Adipocyte (in vitro differentiated cells): ENCODE data around the gene POMP.
A peak's percentile ranks its signal among the peaks of the same experiment; 100 is the strongest.

ENCODE experiments used
- DNase-seq: peaks from one replicate; pipeline ENCODE4 v3.0.0-alpha.2; 2015; ENCODE audit warnings: low read depth
- H3K27me3 ChIP-seq: replicated peaks from 2 replicates; pipeline ENCODE4 v1.7.0; 2013; ENCODE audit warnings: mild to moderate bottlenecking, low read length, moderate library complexity; ENCODE audit not compliant: control insufficient read depth, insufficient read depth
- H3K36me3 ChIP-seq: 2 replicates; pipeline ENCODE4 v1.7.0; 2013; ENCODE audit warnings: low read length, mild to moderate bottlenecking, moderate library complexity; ENCODE audit not compliant: control insufficient read depth, insufficient read depth, severe bottlenecking
- H3K4me1 ChIP-seq: 2 replicates; pipeline ENCODE4 v1.7.0; 2013; ENCODE audit warnings: mild to moderate bottlenecking, low read length, moderate library complexity; ENCODE audit not compliant: control insufficient read depth, insufficient read depth
- H3K4me3 ChIP-seq: 2 replicates; pipeline ENCODE4 v1.7.0; 2013; ENCODE audit warnings: mild to moderate bottlenecking, low read length, moderate library complexity
- H3K9ac ChIP-seq: 2 replicates; pipeline ENCODE4 v1.7.0; 2013; ENCODE audit warnings: mild to moderate bottlenecking, low read length, moderate library complexity
- H3K9me3 ChIP-seq: 2 replicates; pipeline ENCODE4 v1.7.0; 2013; ENCODE audit warnings: mild to moderate bottlenecking, low read length, moderate library complexity; ENCODE audit not compliant: control insufficient read depth

Gene POMP

DNA sequence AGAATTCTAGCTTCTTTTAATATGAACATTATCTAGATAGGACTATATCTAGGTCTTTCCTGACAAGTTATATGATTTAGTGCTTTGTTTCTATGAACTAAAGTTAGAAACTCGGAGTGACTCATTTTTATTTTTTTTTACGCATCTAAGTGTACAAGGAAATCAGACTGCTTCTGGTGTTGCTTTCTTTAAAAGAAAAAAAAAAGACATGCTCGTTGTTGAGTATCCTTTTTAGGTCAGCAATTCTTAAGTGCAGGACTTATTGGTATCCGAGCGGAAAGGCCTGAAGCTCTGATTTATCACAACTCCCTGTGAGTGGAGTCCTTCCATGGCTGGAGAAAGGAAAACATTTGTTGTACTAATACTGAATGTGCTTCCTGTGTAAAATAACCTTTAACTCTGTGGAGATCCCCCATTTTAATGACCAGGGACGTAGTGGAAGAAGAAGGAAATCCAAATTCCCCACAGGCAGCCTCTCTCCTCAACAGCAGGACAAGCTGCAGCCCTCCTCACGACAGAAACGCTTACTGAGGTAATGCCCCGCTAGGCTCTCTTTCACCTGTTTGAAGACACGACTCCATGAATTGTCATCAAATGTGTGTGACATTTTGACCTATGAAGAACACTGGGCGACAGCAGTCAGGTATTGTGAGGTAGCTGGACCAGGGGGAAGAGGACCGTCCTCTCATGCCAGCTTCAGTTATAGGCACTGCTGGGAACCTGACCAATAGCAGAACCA lies 17.9 kb upstream of the POMP start:
- no peak for DNase-seq
- Histone ChIP-seq H3K36me3 (no peaks in the 10 kb centered on the region), H3K27me3 (no peaks in the 10 kb centered on the region)

DNA sequence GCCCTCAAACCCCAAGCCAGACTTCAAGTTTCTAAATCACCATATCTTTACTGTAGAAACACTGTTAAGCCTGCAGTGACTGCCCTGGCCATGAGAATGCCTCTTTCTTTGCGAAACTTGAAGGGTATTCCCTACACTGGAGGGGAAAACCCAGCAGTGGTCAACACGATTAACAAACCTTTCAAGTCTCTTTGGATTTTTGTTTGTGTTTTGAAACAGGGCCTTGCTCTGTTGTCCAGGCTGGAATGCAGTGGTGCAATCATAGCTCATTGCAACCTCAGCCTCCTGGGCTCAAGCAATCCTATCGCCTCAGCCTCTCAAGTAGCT lies 17.4 kb upstream of the POMP start:
- Histone ChIP-seq H3K36me3 (no peaks in the 10 kb centered on the region), H3K9me3 (no peaks in the 10 kb centered on the region), H3K9ac (no peak overlapping the region), H3K4me3 (no peak overlapping the region), H3K27me3 (no peaks in the 10 kb centered on the region), H3K4me1 (peaks cover under 1% of the 10 kb centered on the region)
- peak; percentile 53 for DNase-seq

More for the DNA sequence above, 17.9 kb upstream of the POMP start:
- Histone ChIP-seq H3K9me3 (no peaks in the 10 kb centered on the region), H3K4me1 (peaks cover 6% of the 10 kb centered on the region), H3K4me3 (no peak overlapping the region), H3K9ac (no peak overlapping the region)

- Histone ChIP-seq H3K9ac (no peak overlapping the region), H3K4me3 (no peak overlapping the region), H3K36me3 (no peaks in the 10 kb centered on the region), H3K9me3 (no peaks in the 10 kb centered on the region), H3K27me3 (no peaks in the 10 kb centered on the region), H3K4me1 (peaks cover 16% of the 10 kb centered on the region)
- no peak for DNase-seq
These were observed 8.6 kb upstream of the POMP start for GRCh38 chr13:28650284-28650683.

DNA sequence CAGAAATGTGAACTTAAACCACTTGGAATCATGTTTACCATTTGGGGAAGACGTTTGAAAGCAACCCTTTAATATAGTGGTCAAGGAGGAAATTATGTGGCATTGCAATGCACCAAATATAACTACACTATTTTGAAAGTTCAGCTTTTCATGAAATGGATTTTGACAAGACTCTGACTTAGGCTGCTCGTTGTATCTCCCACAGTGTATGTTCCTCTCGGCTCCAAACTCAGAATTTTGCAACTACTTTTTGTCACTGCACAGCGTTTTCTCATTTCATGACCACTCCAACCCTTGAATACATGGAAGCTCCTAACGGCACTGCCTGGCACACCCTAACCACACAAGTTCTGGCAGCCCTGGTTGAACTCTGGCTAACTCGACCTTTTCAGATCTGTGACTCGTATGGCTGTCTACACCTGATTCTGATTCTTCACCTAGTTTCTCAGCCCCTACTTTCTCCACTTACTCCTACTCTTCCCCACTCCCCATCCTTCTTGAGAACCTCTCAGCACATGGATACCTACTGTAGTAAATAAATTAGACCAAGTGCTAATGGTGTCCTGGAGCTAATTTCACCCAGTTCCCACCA lies 7.0 kb upstream of the POMP start:
- no peak overlapping the region for H3K4me3 ChIP-seq
- H3K9ac ChIP-seq = no peak overlapping the region
- H3K27me3 ChIP-seq = no peaks in the 10 kb centered on the region
- no peaks in the 10 kb centered on the region for H3K9me3 ChIP-seq
- DNase-seq = no peak
- H3K4me1 ChIP-seq = peaks cover 24% of the 10 kb centered on the region
- no peaks in the 10 kb centered on the region for H3K36me3 ChIP-seq

GRCh38 chr13:28653111-28653510 lies 5.8 kb upstream of the POMP start:
- Histone ChIP-seq H3K36me3 (no peaks in the 10 kb centered on the region), H3K4me1 (peaks cover 33% of the 10 kb centered on the region), H3K27me3 (no peaks in the 10 kb centered on the region), H3K9ac (no peak overlapping the region), H3K4me3 (no peak overlapping the region), H3K9me3 (no peaks in the 10 kb centered on the region)
- no peak for DNase-seq

GRCh38 chr13:28654276-28654675 lies 4.7 kb upstream of the POMP start:
- Histone ChIP-seq H3K9me3 (no peaks in the 10 kb centered on the region), H3K27me3 (no peaks in the 10 kb centered on the region)
- DNase-seq = peak; percentile 88

DNA sequence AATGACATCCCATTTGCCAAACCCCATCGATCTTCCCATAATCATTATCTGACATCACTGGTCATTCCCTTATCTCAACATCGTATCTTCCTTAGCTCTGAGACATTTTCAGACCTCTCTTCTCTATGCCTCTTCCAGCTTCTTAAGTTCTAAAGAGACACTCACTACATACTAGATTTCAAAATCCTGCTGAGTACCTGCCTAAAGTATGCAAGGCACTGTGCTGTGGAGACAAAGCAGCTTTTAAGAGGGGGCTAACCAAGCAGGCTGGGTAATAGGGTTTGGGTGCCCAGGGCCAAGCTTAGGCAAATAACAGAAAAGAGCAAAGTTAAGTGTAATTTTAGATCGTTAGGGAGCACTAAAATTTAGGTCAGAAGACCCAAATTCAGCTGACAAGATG lies 3.4 kb upstream of the POMP start:
- peak; percentile 80 for DNase-seq
- Histone ChIP-seq H3K4me1 (peaks cover 40% of the 10 kb centered on the region), H3K27me3 (no peaks in the 10 kb centered on the region), H3K9me3 (no peaks in the 10 kb centered on the region), H3K9ac (peak overlapping the region; percentile 39), H3K36me3 (peaks cover 2% of the 10 kb centered on the region), H3K4me3 (no peak overlapping the region)

More at GRCh38 chr13:28654276-28654675, 4.7 kb upstream of the POMP start:
- no peak overlapping the region for H3K9ac ChIP-seq
- H3K36me3 ChIP-seq = no peaks in the 10 kb centered on the region
- H3K4me3 ChIP-seq = no peak overlapping the region
- H3K4me1 ChIP-seq = peaks cover 33% of the 10 kb centered on the region

- Histone ChIP-seq H3K4me3 (peak overlapping the region; percentile 97), H3K36me3 (peaks cover 25% of the 10 kb centered on the region), H3K27me3 (no peaks in the 10 kb centered on the region), H3K4me1 (peaks cover 58% of the 10 kb centered on the region), H3K9ac (peak overlapping the region; percentile 98), H3K9me3 (no peaks in the 10 kb centered on the region)
- DNase-seq = peak; percentile 48
These were observed 969 bp upstream of the POMP start for GRCh38 chr13:28657784-28658538.

DNA sequence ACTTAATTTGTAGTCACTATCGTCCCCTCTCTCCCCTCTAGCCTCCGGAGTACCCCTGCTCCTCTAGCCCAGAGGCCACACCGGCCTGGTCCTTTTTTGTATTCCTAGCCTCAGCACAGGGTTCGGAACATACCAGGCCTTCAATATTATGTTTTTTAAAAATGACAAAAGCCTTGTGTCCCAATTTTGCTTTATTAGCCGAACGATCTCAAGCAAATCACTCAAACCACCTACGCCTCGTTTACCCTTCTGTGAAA lies 463 bp upstream of the POMP start:
- no peak for DNase-seq
- H3K4me1 ChIP-seq = peaks cover 57% of the 10 kb centered on the region
- peak overlapping the region; percentile 98 for H3K9ac ChIP-seq
- H3K4me3 ChIP-seq = peak overlapping the region; percentile 97
- no peaks in the 10 kb centered on the region for H3K9me3 ChIP-seq
- no peaks in the 10 kb centered on the region for H3K27me3 ChIP-seq
- H3K36me3 ChIP-seq = peaks cover 30% of the 10 kb centered on the region

GRCh38 chr13:28659621-28659970 lies 666 bp downstream of the POMP start:
- no peaks in the 10 kb centered on the region for H3K27me3 ChIP-seq
- H3K9ac ChIP-seq = peak overlapping the region; percentile 98
- H3K36me3 ChIP-seq = peaks cover 42% of the 10 kb centered on the region
- H3K4me3 ChIP-seq = peak overlapping the region; percentile 97
- no peaks in the 10 kb centered on the region for H3K9me3 ChIP-seq
- DNase-seq = peak; percentile 76
- peaks cover 46% of the 10 kb centered on the region for H3K4me1 ChIP-seq

GRCh38 chr13:28666897-28667488 lies 8.1 kb downstream of the POMP start:
- H3K36me3 ChIP-seq = peaks cover 99% of the 10 kb centered on the region
- H3K4me1 ChIP-seq = peaks cover 3% of the 10 kb centered on the region
- H3K4me3 ChIP-seq = no peak overlapping the region

More at GRCh38 chr13:28666897-28667488, 8.1 kb downstream of the POMP start:
- Histone ChIP-seq H3K27me3 (no peaks in the 10 kb centered on the region), H3K9ac (no peak overlapping the region), H3K9me3 (no peaks in the 10 kb centered on the region)
- DNase-seq = no peak
